UCSD-AML1 (cell line): Measurements from ENCODE around the gene GPR108.
"Not testable (repeated sequence)": the region's sequence is repeated elsewhere in the genome, so short reads cannot be mapped to it uniquely, and the experiment has no call there.

Experiments
- DNase-seq: peaks from one replicate; lab custom pipeline; 2025; ENCODE audit not compliant: unreplicated experiment; lab: John Stamatoyannopoulos, UW

Gene GPR108

DNA sequence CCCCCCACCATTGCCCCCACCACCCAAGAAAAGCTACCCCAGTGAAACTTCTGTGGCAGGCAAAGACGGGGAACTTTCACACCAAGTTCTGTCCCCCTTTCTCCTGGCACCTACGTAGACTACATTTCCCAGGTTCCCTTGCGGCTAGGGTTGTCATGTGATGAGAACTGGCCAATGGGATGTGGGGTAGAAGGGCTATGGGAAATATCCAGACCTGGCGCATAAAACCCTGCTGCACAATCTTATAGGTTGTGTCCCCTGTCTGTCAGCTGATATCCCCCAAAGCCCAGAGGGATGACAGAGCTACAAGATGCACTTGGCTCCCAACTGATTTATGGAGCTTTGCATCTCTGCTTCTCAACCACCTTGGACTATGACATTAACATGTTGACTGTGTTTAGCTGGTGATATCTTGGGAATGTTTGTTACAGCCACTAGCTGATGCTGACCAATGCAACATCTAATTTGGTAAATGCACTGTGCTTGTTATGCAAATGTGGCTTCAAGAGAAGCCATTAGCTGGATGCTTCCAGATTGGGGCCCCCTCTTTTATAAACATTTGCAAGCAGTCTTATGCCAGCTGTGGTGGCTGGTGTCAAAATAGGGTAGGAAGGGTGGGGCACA lies 23.8 kb upstream of the GPR108 start:
- DNase-seq, result no peak

DNA sequence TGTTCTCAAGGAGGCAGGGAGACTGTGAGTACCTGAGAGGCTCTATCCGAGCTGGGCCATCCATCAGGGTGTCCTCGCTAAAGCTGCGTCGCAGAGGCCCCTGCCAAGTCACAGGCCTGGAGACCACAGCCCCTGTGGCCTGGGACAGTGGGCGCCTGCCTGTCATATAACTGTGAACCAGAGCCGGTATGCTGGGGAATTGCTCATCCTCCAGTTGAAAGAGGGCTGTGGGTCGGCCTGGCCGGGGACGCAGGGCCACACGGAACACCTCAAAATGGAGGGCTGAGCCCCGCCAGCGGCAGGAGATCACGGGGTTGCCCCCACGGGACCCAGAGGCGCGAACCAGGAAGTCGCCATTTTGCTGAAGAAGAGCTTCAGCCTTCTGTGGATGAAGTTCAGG lies 23.2 kb upstream of the GPR108 start:
- DNase-seq, result no peak

DNA sequence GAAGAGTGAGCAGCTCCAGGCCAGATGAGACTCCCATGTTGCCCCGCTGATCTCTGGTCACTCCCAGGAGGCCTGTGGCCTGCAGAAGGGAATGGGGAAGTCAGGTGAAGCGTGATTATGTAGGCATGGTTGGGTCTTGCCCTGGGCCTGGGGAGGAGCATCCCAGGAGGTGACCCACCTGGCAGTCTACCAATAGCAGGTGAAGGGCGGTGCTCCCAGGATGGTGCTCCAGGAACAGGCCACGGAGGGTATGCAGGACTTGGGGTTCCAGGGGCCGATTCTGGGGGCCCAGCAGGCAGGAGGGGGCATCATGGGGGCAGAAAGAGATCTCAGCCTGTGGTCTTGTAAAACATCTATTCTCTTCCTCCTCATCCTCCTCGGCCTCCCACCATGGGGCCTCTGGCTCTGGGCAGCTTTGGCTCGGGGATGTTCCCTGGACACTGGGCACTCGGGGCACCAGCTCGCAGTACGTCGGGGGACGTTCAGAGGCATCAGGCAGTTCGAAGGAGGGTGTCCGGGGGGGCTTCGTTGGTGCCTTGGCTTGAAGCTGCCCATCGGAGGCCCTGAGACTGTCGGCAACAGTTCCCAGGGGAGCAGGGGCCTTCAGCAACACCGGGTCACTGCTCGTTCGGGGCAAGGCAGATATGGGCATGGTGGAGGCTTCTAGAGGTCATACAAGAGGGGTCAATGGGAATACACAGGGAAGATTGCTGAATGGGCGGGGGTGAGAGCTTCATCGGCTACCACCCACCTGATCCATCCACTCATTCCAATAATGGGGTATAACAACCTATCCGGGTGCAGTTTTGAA lies 17.5 kb upstream of the GPR108 start:
- no peak for DNase-seq

DNA sequence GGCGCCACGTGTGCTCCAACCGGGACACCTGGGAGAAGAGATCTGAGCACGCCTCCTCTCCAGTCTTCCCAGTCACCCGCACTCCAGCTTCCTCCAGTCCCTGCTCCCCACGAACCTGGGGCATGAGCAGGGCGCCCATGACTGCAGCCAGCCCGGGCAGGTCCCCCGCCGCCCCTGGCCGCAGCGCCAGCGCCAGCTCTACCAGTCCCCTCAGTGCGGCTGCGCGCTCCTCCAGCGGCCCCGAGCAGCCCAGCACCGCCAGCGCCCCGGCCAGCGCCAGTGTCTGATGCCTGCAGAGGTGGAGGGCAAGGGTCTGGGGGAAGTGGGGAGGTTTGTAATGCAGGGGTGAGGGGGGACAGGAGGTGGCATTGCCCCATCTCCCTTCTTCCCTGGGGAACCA lies 16.8 kb upstream of the GPR108 start:
- DNase-seq, result no peak

DNA sequence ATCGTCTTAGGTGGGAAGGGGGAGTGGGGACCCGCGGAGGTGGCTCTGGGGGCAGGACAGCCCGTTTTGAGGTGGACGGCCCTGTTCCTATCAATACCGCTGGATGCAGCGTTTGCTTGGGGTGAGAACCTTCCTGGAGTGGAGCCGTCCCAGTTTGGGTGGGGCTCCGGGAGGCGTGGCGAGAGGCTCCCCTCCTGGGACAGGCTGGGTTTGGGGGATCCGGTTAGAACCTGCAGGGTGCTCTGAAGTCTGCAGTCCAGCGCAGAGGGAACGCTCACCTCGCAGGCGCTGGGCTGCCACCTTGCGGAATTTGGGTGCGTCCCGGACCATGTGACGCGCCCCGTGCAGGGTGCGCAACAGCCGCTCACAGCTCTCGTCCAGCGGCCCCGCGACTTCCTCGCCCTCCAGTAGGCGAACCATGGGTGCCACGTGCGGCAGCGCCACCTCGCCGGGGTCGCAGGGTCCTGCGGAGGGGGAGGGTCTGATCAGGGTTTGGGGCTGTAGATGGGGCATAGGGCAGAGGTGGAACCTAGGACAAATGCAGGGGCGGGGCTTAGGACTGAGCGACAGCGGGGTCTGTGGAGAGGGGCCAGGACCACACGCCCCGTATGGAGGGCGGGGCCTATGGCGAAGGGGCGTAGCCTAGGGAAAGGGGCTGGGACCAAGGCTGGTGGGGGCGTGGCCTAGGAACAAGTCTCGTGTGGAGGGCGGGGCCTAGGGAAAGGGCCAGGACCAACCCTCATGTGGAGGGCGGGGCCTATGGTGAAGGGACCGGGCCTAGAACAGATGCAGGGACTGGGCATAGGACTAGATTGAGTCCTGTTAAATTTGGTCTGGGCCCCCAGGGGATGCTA lies 16.0 kb upstream of the GPR108 start:
- DNase-seq, result no peak

DNA sequence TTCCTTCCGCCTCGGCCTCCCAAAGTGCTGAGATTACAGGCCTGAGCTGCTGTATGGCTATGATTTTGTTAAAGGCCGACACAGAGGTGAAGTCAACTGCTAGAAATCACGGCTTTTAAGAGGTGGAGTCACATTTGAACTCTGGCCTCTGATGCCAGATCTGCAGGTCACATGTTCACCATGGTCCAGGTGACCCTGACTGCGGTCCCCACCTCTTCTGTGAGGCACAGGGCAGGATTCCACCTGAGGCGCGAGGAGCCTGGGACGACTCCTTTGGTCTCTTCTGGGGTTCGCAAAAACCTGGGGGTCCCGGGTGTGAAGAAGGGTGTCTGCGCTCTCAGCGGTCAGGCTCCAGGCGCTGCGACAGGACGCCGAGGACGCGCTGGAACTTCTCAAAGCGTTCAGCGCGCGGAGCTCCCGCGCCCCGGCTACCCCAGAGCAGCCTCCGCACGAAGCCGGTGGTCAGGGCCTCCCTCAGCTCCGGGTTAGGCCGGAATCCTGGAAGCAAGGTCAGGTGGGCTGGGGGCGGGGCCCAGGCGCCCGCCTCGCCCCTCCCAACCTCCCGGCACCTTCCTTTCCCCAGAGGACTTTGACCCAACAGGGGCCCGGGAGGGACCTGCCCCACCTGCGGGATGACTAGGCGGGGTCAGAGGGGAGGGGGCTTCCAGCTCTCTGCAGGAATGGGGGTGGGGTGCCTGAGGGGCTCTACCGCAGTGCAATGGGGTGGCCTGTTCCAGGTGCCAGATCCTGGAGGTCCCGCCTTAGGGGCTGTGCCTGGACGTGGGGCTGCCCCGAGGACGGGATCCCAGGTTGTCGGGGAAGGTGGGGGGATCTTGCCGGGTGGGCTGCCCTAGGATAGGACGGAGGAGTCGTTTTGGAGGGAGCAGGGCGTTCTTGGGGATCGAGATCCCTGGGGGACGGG lies 15.1 kb upstream of the GPR108 start:
- DNase-seq, result no peak

DNA sequence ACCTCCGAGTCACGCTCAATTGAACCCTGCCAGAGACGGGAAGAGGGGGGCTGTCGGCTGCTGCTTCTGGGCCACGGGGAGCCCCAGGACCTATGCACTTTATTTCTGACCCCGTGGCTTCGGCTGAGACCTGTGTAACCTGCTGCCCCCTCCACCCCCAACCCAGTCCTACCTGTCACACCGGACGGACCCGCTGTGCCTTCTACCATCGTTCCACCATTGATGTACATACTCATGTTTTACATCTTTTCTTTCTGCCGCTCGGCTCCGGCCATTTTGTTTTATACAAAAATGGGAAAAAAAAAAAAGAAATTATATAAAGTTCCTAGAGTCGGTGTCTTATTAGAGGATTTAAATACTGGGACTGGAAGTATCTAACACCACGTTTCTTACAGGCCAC lies 13.8 kb upstream of the GPR108 start:
- no peak for DNase-seq

DNA sequence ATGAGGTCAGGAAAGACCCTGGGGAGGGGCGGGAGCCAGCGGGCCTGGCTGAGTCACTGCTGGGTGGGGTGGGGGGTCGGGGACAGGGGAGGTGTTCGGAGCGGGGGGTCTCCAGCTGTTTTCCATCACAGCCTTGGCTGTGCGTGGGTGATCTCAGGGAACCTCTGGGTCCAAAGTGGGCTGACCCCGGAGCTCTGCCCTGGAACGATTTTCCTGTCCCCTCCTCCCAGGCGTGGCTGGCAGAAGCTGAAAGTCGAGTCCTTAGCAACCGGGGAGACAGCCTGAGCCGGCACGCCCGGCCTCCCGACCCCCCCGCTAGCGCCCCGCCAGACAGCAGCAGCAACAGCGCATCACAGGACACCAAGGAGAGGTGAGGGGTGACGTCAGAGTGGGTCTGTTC lies 12.7 kb upstream of the GPR108 start:
- DNase-seq, result no peak

DNA sequence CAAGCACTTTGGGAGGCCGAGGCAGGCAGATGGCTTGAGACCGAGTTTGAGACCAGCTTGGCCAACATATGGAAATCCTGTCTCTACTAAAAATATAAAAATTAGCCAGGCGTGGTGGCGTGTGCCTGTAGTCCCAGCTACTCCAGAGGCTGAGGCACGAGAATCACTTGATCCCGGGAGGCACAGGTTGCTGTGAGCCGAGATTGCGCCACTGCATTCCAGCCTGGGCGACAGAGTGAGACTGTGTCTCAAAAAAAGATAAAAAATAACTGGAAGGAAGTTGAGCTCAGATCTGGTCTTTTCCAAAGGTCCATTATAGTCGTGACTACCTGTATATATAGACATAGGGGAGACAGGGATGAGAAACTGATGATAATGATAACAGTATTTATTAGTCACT lies 11.2 kb upstream of the GPR108 start:
- DNase-seq, result not testable (repeated sequence)

DNA sequence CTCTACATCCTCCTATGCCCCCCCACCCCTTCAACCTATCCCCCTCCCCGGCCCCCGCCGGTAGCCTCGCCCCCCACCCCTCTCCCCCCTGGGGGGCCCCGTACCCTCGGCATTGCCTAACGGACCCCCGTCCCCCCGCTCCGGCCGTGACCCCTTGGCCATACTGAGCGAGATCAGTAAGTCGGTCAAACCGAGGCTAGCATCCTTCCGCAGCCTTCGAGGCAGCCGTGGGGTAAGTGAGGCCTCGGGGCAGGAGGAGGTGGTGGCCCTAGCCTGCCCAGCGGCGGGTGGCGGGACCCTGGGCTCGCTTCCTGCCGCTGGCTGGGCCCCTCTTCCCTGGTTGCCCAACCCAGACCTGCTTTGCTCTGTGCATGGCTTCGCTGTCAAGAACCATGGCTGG lies 8.6 kb upstream of the GPR108 start:
- no peak for DNase-seq

DNA sequence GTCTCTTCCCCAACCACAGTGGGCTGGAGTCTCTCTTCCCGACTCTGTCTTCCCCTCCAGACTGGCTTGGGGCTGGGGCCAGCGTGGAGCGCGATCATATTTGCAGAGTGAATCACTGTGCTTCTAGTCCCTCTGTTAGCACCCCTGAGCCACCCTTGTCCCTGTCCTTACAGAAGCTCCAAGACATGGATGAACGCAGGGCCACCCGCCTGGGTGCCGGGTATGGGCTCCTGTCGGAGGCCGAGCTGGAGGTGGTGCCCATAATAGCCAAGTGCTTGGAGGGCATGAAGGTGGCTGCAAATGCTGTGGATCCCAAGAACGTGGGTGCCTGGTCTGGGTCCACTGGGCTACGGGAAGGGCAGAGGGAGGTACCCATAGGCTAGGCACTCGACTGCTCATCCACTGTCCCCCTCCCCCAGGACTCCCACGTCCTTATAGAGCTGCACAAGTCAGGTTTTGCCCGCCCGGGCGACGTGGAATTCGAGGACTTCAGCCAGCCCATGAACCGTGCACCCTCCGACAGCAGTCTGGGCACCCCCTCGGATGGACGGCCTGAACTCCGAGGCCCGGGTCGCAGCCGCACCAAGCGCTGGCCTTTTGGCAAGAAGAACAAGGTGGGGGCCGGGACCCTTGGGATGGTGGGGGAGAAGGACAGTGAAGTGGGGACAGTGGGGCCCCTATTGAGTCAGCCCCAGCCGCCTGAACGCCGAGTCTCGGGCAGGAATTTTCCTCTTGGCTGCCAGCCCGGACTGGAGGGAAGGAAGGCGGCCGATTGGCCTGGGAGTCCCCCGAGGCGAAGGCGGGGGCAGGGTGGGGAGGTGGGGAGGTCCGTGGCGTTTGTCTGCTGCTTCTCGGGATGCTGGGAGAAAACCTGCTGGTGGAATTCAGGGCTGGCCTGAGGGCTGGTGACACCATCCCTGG lies 7.3 kb upstream of the GPR108 start:
- DNase-seq, result no peak

DNA sequence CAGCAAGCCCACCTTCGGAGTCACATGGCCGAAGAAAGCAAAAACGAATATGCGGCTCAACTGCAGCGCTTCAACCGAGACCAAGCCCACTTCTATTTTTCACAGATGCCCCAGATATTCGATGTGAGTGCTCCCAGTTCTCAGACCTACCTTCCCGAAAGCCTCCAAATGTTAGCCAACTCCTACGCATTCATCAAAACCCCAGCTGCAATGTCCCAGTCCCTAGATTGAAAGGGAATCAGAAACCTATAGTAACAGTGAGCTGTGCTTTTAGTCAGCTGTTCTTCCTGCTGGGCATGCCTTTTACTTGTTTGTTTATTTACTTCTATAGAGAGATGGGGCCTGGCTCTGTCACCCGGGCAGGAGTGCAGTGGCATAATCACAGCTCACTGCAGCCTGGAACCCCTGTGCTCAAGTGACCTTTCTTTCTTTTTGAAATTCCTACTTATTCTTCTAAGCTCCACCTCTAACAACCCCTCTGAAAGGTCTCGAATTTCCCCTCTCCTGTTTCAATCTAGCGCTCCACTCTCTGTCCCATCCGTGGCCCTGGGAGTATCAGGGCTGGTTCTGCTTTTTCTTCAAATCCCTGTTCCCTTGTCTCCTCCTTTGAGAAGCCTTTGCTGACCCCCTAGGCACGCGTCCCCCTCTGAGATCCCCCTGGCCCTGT lies 6.5 kb upstream of the GPR108 start:
- DNase-seq, result no peak

DNA sequence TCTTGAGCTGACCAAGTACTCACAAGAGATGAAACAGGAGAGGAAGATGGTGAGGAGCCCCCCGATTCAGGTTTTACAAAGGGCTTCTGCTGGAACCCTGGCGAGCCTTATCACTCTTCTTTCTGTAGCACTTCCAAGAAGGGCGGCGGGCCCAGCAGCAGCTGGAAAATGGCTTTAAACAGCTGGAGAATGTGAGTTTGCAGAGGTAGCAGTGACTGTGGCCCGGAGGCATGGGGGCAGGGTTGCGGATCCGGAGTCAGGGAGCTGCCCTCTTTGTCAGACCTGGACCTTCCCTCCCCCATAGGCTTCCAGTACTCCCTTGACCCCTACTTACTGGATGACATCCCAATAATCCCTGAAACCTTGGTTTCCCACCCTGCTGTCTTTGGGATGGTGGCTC lies 5.7 kb upstream of the GPR108 start:
- no peak for DNase-seq

DNA sequence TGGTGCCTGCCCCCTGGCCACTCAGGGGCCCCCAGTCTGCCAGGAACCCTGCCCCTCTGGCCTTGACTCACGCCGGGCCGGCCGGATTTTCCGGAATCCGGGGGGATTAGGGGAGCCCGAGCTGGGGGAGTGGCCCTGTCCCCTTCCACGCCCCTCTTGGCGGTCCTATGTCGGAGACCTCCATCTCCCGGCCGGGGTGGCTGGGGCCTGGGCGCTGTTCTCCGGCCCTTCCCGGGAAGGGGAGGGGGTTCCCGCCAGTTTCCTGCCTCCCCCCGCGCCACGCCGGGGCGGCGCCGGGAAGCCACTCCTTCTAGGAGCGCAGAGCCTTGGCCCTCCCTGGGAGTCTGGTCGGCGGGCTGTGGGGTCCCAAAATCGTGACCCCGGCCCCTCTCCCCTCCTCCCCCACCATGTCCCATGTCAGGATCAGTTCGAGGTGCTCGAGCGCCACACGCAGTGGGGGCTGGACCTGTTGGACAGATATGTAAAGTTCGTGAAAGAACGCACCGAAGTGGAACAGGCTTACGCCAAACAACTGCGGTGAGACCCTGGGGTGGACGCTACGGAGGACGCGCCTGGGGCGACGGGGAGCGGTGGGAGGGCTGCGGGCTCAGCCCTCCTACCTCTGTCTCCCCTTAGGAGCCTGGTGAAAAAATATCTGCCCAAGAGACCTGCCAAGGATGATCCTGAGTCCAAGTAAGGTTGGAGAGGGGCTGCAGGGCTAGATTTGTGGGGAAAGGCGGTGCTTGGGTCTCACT lies 3.4 kb upstream of the GPR108 start:
- DNase-seq, result peak; percentile 36

DNA sequence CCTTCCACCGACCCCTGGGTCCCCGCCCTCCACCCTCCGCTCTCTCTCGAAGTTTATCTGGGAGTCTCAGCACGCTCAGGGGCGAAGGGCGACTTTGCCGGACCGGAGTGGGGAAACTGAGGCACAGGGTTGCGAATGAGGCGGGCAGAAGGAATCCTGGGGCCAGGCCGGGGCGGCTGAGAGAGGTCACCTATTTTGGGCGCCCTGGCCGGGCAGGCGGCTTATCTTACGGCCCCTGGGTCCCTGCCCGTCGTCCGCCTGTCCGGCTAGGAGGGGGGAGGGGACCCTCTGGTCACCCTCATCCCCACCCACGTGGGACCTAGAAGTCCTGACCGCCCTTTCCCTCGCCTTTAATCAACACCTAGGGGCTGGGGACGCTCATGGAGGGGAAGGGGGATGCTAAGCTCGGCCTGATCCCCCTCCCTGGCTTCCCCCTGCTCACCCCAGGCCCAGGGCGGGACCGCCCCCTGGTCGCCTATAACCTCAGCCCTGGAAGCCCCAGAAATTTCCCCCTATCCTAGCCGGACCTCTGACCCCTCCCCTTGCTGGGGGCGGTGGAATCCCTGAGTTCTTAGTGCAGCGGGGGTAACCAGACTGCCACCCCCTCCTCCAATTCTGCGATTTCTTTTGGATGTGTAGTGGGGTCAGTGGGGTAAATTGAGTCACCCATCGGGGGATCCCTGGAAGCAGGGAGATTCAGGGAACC lies 2.7 kb upstream of the GPR108 start:
- no peak for DNase-seq

DNA sequence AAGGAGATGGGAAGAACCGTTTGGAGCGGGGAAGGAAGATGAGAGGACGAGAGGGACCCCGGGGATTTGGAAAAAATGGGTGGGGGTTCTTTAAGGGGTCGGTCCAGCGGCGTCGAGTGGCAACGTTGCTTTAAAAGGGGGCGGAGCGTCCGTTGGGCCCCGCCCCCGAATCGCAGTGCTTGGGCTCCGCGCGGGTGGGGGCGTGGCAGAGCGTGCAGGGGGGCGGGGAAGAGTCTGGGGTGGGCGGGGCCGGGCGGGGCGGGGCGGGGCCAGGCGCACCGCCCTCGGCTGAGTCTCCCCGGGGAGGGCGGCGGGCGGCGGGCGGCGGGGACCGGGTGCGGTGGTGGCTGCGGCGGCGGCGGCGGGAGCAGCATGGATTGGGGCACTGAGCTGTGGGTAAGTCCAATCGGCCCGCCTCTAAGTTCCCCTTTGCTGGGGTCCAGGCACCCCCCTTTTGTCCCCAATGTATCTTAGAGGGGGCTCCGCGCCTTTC lies 2.1 kb upstream of the GPR108 start, which contains the start of gene TRIP10:
Gene TRIP10 (plus strand): TSS at position 291 of the 493 bp plus-strand sequence. CDS start 82 bp downstream, at position 373.
- peak; percentile 88 for DNase-seq

DNA sequence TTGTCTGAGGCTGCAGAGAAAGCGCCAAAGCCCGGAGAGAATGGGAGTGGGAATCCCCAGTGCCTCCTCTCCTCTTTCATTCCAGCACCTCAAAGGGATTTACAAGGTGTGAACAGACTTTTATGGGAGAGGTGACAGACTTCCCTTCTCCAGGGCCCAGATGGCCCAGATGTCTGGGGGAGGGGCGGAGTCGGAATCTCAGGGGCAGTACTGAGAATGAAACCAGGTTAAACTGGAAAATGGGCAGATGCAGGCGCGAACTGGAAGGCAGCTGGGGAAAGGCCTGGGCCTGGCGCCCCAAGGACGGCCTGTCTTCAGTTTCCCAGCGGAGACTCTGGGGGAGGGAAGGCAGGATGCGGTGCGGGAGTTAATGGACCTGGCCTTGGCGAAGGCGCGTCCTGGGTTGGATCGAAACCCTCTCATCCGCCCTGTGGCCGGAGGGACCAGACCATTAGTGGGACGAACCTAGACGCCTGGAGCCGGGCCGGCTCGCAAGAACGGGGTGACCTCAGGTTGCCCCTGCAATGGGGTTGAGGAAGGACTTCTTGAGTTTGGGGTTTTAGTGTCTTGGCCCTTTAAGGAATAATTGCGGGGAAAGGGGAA lies 1.5 kb upstream of the GPR108 start:
- DNase-seq, result no peak
